Measurements from ENCODE around the gene ABHD10.
A peak's percentile ranks its signal among the peaks of the same experiment; 100 is the strongest.

Gene ABHD10

DNA sequence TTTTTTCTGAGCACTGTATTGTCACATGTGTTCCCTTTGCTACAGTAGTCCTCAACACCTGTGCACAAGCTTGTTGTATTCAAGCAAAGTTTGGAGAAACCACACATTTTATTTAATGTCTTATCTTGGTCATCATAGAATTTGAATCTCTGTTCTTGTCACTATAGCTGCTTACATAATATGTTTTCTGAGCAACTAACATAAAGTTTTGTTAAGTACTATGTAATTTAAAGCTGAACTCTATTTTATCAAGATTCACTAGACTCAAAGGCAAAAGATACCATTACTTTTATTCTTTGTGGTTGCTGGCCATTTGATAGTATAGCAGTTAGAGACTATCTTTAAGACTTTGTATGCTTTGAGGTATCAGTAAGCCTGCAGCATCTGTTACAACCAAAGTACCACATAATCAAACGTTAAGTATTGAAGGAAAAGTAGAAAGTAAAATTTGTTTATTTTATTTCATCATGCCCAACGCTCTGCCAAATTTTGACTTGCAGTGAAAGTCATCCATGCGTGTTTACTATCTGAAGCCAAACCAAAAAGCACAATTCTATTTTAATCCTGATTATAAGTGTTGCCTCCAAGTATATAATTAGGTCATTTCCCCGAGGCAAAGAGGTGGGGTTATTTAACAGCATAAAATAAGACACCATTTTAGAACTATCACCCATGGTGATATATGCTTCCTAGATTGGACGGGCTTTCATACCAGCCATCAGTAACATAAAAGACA is 10.3 kb upstream of the ABHD10 start:
- H3K27ac ChIP-seq, result no peak overlapping the region
- H3K4me3 ChIP-seq, result no peak overlapping the region
- no peaks in the 10 kb centered on the region for H3K9me3 ChIP-seq (ENCODE audit: low read depth, low read length)
- no peak overlapping the region for H3K9ac ChIP-seq (ENCODE audit: insufficient read length)
- DNase-seq (ENCODE audit: low read depth, low spot score), result no peak
- TF ChIP-seq POLR2AphosphoS5 (IDR thresholded peaks at IDR 0.05; ENCODE audit: borderline replicate concordance, low read depth, low read length) (no peak), EZH2 (IDR thresholded peaks at IDR 0.05) (no peak), FOXP2 (optimal IDR thresholded peaks at IDR 0.05; ENCODE audit: control extremely low read depth, extremely low read length, insufficient read depth) (no peak)
- H3K36me3 ChIP-seq (ENCODE audit: insufficient read depth, low read length), result no peaks in the 10 kb centered on the region

DNA sequence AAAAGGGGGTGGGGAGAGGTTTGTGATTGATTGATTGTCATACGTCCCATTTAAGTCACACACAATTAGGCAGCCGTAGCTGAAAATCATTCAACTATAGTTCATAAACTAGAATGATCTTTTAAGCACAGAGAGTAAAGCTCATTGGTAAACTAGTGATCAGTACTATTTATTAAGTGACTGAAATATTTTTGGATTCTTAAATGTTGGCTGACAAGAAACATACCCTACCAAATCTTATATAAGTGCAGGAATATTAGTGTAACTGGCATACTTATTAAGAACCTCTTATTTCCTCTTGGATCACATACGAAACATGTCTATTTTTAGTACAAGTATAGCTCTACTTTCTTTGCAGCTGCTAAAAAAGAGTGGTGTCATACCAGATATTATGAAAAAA is 8.4 kb upstream of the ABHD10 start:
- Histone ChIP-seq H3K9ac (ENCODE audit: insufficient read length) (no peak overlapping the region), H3K36me3 (ENCODE audit: insufficient read depth, low read length) (no peaks in the 10 kb centered on the region), H3K9me3 (ENCODE audit: low read depth, low read length) (no peaks in the 10 kb centered on the region), H3K4me3 (no peak overlapping the region), H3K27ac (no peak overlapping the region)
- no peak for TF ChIP-seq FOXP2 (optimal IDR thresholded peaks at IDR 0.05; ENCODE audit: control extremely low read depth, extremely low read length, insufficient read depth)
- no peak for TF ChIP-seq EZH2 (IDR thresholded peaks at IDR 0.05)
- no peak for TF ChIP-seq POLR2AphosphoS5 (IDR thresholded peaks at IDR 0.05; ENCODE audit: borderline replicate concordance, low read depth, low read length)
- no peak for DNase-seq (ENCODE audit: low read depth, low spot score)

DNA sequence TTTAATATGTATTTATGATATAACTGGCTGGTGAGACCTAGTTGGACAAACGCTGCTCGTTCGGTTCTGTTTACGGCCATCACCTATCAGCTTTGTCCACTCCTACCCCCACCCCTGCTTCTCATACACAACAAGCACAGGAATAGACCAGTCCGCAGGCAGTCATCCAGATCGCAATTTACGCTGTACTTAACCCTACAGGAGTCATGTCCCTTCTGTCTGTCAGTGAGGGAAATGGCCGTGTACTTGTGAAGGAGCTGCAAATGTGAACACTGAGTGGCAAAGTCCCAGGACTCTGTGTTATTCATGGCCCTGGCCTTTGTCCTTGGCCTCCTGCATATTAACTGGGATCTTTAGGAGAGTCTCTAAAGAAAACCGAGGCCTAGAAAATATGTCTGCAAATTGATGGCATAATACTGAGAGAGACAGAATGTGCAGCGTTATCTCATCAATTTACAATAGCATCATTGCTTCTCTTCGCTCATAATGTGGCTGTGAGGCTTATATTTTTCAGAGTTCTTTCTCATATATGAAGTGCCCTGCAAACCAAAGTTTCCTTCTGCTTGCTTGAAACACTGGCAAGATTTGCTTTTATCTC is 7.2 kb upstream of the ABHD10 start:
- H3K36me3 ChIP-seq (ENCODE audit: insufficient read depth, low read length), result no peaks in the 10 kb centered on the region
- DNase-seq (ENCODE audit: low read depth, low spot score), result no peak
- no peak overlapping the region for H3K27ac ChIP-seq
- no peaks in the 10 kb centered on the region for H3K9me3 ChIP-seq (ENCODE audit: low read depth, low read length)
- no peak for TF ChIP-seq POLR2AphosphoS5 (IDR thresholded peaks at IDR 0.05; ENCODE audit: borderline replicate concordance, low read depth, low read length)
- TF ChIP-seq FOXP2 (optimal IDR thresholded peaks at IDR 0.05; ENCODE audit: control extremely low read depth, extremely low read length, insufficient read depth), result no peak
- TF ChIP-seq EZH2 (IDR thresholded peaks at IDR 0.05), result no peak
- no peak overlapping the region for H3K4me3 ChIP-seq
- no peak overlapping the region for H3K9ac ChIP-seq (ENCODE audit: insufficient read length)

DNA sequence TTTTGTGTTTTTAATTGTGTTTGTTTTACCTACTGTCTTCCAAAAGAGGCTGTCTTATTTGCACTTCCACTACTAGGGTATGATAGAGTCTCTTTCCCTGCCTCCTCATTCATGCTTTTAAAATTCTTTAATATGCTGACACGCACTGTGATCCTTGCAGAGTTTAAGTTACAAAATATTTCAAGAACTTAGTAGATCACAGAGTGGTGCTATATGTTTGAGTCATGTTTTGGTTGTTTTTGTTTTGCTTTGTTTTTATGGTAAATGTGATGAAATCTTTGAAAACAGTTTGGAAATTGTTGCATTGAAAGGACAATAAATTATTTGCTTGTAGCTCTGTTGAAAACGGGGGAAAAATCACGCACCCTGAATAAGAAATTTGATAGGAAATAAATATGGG is 5.9 kb upstream of the ABHD10 start:
- Histone ChIP-seq H3K27ac (no peak overlapping the region), H3K36me3 (ENCODE audit: insufficient read depth, low read length) (no peaks in the 10 kb centered on the region), H3K4me3 (no peak overlapping the region), H3K9me3 (ENCODE audit: low read depth, low read length) (no peaks in the 10 kb centered on the region), H3K9ac (ENCODE audit: insufficient read length) (no peak overlapping the region)
- no peak for DNase-seq (ENCODE audit: low read depth, low spot score)
- TF ChIP-seq EZH2 (IDR thresholded peaks at IDR 0.05) (no peak), POLR2AphosphoS5 (IDR thresholded peaks at IDR 0.05; ENCODE audit: borderline replicate concordance, low read depth, low read length) (no peak), FOXP2 (optimal IDR thresholded peaks at IDR 0.05; ENCODE audit: control extremely low read depth, extremely low read length, insufficient read depth) (no peak)

DNA sequence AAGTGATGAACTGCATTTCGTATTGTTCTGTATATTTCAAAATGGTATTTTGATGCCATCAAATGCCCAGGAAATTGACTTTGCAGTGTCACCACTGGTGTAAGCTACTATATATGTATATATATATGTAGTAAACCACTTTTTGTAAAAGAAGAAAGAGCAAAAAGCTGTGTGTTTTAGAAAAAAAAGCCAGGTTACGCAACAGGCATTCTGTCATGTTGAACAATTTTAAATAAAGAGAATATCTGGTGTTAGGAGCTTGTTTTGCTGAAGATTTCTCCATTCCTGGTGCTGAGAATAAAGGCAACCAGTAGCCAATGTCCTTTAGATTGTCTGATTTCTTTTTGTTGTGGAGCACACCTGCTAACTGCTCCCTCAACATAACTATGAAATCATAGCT is 3.7 kb upstream of the ABHD10 start:
- Histone ChIP-seq H3K27ac (no peak overlapping the region), H3K9me3 (ENCODE audit: low read depth, low read length) (no peaks in the 10 kb centered on the region), H3K9ac (ENCODE audit: insufficient read length) (no peak overlapping the region), H3K36me3 (ENCODE audit: insufficient read depth, low read length) (no peaks in the 10 kb centered on the region), H3K4me3 (no peak overlapping the region)
- DNase-seq (ENCODE audit: low read depth, low spot score), result no peak
- TF ChIP-seq POLR2AphosphoS5 (IDR thresholded peaks at IDR 0.05; ENCODE audit: borderline replicate concordance, low read depth, low read length) (no peak), FOXP2 (optimal IDR thresholded peaks at IDR 0.05; ENCODE audit: control extremely low read depth, extremely low read length, insufficient read depth) (no peak), EZH2 (IDR thresholded peaks at IDR 0.05) (no peak)

DNA sequence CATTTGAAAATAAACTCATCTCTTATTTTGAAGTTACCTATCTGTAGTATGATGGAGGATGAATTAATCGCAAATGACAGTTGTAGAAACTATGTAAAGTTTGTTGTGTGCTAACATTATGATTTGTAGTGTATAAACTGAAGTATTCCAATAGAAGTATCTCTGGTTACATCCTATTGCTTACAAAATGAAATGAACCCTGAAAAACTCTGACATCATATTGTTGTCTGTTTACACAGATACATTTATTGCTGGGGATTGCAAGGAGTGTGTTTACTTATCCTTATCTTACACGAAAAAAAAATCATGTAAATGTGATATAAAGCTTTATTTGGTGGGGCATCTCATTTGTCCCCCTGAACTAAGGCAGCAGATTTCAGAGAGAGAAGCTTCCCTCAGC is 2.6 kb upstream of the ABHD10 start:
- H3K9ac ChIP-seq (ENCODE audit: insufficient read length), result no peak overlapping the region
- H3K36me3 ChIP-seq (ENCODE audit: insufficient read depth, low read length), result no peaks in the 10 kb centered on the region
- H3K9me3 ChIP-seq (ENCODE audit: low read depth, low read length), result no peaks in the 10 kb centered on the region
- no peak overlapping the region for H3K4me3 ChIP-seq
- no peak for DNase-seq (ENCODE audit: low read depth, low spot score)
- no peak for TF ChIP-seq POLR2AphosphoS5 (IDR thresholded peaks at IDR 0.05; ENCODE audit: borderline replicate concordance, low read depth, low read length)
- no peak for TF ChIP-seq EZH2 (IDR thresholded peaks at IDR 0.05)
- no peak for TF ChIP-seq FOXP2 (optimal IDR thresholded peaks at IDR 0.05; ENCODE audit: control extremely low read depth, extremely low read length, insufficient read depth)
- no peak overlapping the region for H3K27ac ChIP-seq

DNA sequence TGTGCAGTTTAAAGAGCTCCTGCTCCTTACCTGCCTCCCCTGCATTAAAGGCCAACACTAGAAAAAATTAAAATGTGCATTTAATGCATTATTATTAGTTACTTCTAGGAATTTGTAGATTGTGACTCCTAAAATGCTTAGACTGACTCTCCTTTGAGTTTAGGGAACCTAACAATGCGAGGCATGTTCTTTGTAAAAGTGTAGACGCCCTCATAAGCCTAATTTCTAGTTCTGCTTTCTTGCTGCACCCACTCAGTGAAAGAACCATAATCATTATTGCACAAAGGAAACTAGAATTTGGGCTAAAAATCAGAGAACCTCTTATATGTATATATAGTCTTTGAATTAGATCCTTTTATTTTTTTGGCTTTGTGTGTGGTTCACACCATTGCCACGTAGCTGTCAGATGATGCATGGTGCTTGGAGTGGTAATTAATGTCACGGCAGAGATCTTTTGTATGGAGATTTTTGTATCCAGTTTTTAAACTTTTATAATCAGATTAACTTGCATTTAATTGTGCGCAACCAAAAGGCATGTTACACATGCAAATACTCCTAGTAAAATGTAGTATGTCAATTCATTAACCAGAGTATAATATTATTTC is 710 bp downstream of the ABHD10 start:
- no peak overlapping the region for H3K27ac ChIP-seq

DNA sequence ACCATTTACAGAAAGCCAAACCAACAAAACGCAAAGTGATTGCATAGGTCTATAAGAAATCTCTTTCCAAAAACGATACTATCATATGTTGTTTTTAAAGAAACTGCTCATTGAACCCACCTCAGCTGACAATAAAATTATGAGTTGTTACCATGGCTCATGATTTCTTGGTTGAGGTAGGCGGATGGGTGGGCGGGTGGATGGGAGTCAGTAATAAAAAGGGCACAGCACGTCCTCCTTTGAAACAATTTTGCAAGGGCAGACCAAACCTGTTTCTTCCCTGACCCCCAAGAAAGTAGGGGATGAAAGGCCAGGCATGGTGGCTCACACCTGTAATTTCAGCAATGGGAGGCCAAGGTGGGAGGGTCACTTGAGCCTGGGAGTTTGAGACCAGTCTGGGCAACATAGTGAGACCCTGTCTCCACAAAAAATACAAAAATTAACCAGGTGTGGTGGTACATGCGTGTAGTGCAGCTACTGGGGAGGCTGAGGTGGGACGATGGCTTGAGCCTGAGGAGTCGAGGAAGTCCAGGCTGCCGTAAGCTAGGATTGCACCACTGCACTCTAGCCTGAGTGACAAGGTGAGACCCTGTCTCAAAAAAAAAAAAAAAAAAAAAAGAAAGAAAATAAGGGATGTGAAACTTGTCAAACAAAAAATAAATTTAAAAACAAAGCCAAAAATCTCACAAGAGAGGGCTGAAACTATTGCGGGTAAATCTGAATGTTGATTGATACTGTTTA is 2.1 kb downstream of the ABHD10 start:
- Histone ChIP-seq H3K4me3 (peak overlapping the region; percentile 94; the same call in 1 of the 2 replicates), H3K9me3 (ENCODE audit: low read depth, low read length) (no peaks in the 10 kb centered on the region), H3K9ac (ENCODE audit: insufficient read length) (no peak overlapping the region), H3K27ac (no peak overlapping the region), H3K36me3 (ENCODE audit: insufficient read depth, low read length) (peaks cover 16% of the 10 kb centered on the region)
- TF ChIP-seq FOXP2 (optimal IDR thresholded peaks at IDR 0.05; ENCODE audit: control extremely low read depth, extremely low read length, insufficient read depth) (no peak), EZH2 (IDR thresholded peaks at IDR 0.05) (no peak), POLR2AphosphoS5 (IDR thresholded peaks at IDR 0.05; ENCODE audit: borderline replicate concordance, low read depth, low read length) (no peak)
- DNase-seq (ENCODE audit: low read depth, low spot score), result no peak

More for the DNA sequence above, 710 bp downstream of the ABHD10 start:
- H3K4me3 ChIP-seq, result peak overlapping the region; percentile 94
- H3K9me3 ChIP-seq (ENCODE audit: low read depth, low read length), result no peaks in the 10 kb centered on the region
- H3K9ac ChIP-seq (ENCODE audit: insufficient read length), result peak overlapping the region; percentile 85
- TF ChIP-seq EZH2 (IDR thresholded peaks at IDR 0.05), result no peak
- no peak for TF ChIP-seq FOXP2 (optimal IDR thresholded peaks at IDR 0.05; ENCODE audit: control extremely low read depth, extremely low read length, insufficient read depth)
- no peak for TF ChIP-seq POLR2AphosphoS5 (IDR thresholded peaks at IDR 0.05; ENCODE audit: borderline replicate concordance, low read depth, low read length)
- H3K36me3 ChIP-seq (ENCODE audit: insufficient read depth, low read length), result peaks cover 16% of the 10 kb centered on the region
- no peak for DNase-seq (ENCODE audit: low read depth, low spot score)

Measured in SK-N-MC (cell line).